A673 (cell line): ENCODE data around the gene ACRV1. TPM values are rescaled to one million over a fixed set of nuclear protein-coding genes. Genes with fewer than 3 reads are reported as not detected.

ENCODE experiments used
- BruUV-seq: library from RNA; stranded (reverse); fragments of 400-500 nt; replicated peaks from 2 replicates; lab custom pipeline; 2021; lab: Mats Ljungman, UMichigan
- CTCF ChIA-PET: fragments of 300-600 bp; sonication (Branson Sonifier 250); formaldehyde crosslinking; loops from one replicate; lab custom pipeline; 2022; ENCODE audit warnings: antibody characterized with exemption; lab: Charles Lee
- POLR2A ChIA-PET: fragments of 300-600 bp; sonication (Branson Sonifier 250); formaldehyde crosslinking; loops from one replicate; lab custom pipeline; 2022; ENCODE audit warnings: antibody characterized with exemption; ENCODE audit not compliant: low non-redundant PET; lab: Charles Lee
- DNase-seq: peaks from one replicate; pipeline ENCODE4 v3.0.0-alpha.2; 2015; ENCODE audit warnings: low spot score
- H3K27ac ChIP-seq: fragments of 200-600 bp; sonication (generic); 2 replicates; pipeline ENCODE4 v1.5.1; 2016; ENCODE audit warnings: mixed run types, low read depth, mild to moderate bottlenecking, mixed read lengths, antibody characterized with exemption, low read length; ENCODE audit not compliant: poor library complexity, severe bottlenecking
- H3K27me3 ChIP-seq: fragments of 200-600 bp; sonication (generic); replicated peaks from 2 replicates; pipeline ENCODE4 v1.6.1; 2017; ENCODE audit warnings: mixed run types, low read depth, mild to moderate bottlenecking, mixed read lengths, antibody characterized with exemption, low read length; ENCODE audit not compliant: insufficient read depth, poor library complexity
- H3K36me3 ChIP-seq: fragments of 200-600 bp; sonication (generic); 2 replicates; pipeline ENCODE4 v1.6.1; 2016; ENCODE audit warnings: mixed run types, mild to moderate bottlenecking, mixed read lengths, antibody characterized with exemption, low read length; ENCODE audit not compliant: insufficient read depth, poor library complexity, severe bottlenecking
- H3K4me1 ChIP-seq: fragments of 200-600 bp; sonication (generic); 2 replicates; pipeline ENCODE4 v1.6.1; 2017; ENCODE audit warnings: mixed run types, mild to moderate bottlenecking, mixed read lengths, antibody characterized with exemption, low read length; ENCODE audit not compliant: insufficient read depth, poor library complexity, severe bottlenecking
- H3K4me3 ChIP-seq: fragments of 200-600 bp; sonication (generic); 2 replicates; pipeline ENCODE4 v1.5.1; 2016; ENCODE audit warnings: low read depth, mixed run types, mild to moderate bottlenecking, mixed read lengths, low read length; ENCODE audit not compliant: poor library complexity, severe bottlenecking
- H3K9me3 ChIP-seq: fragments of 200-600 bp; sonication (generic); 2 replicates; pipeline ENCODE4 v1.6.1; 2016; ENCODE audit warnings: mixed run types, low read depth, mild to moderate bottlenecking, mixed read lengths, antibody characterized with exemption, low read length; ENCODE audit not compliant: poor library complexity, severe bottlenecking
- CTCF ChIP-seq: fragments of 300-800, 200-600 bp; sonication (generic); conservative IDR thresholded peaks from 2 replicates; pipeline ENCODE4 v1.5.1; 2017; ENCODE audit warnings: low read depth, mild to moderate bottlenecking, antibody characterized with exemption, low read length, moderate library complexity, mixed read lengths
- EZH2 ChIP-seq: fragments of 200-600 bp; sonication (generic); IDR thresholded peaks from 2 replicates; pipeline ENCODE4 v1.6.1; 2017; ENCODE audit warnings: borderline replicate concordance, low read depth, mild to moderate bottlenecking, mixed read lengths, antibody characterized with exemption, low read length; ENCODE audit not compliant: poor library complexity, severe bottlenecking
- intact Hi-C: fragments of 100-400 bp; cut with micrococcal nuclease; formaldehyde crosslinking; loops from one replicate; pipeline ENCODE4 v1.10.0; 2022; ENCODE audit not compliant: unreplicated experiment
- total RNA-seq: library from RNA; stranded (reverse); gene quantifications from 2 replicates; pipeline ENCODE4 v1.2.3, GENCODE V29; 2021

The ACRV1 gene
- total RNA-seq, 1 experiment from 2014 or later, result not detected

GRCh38 chr11:125624756-125625213, 55.9 kb downstream of the ACRV1 start, which contains the start of gene CHEK1:
Gene CHEK1, plus strand, starts transcription at chr11:125625163. Its CDS starts 1,606 bp downstream, at chr11:125626769.
- no TSS peak for BruUV-seq
- H3K4me1 ChIP-seq, result peaks cover 19% of the 10 kb centered on the region
- DNase-seq, result no peak
- no peaks in the 10 kb centered on the region for H3K27me3 ChIP-seq
- TF ChIP-seq CTCF (no peak), EZH2 (no peak)
- peak within 1 kb of the TSS; percentile 59 for H3K4me3 ChIP-seq
- POLR2A ChIA-PET, result no interaction called here
- peak within 1 kb of the TSS; percentile 90 for H3K27ac ChIP-seq
- H3K36me3 ChIP-seq, result peaks cover 47% of the 10 kb centered on the region
- CTCF ChIA-PET, result no interaction called here
- H3K9me3 ChIP-seq, result no peaks in the 10 kb centered on the region
- intact Hi-C loops, result loop anchor here (1.0 kb wide), 1 partner anchor 32 kb away; the partner anchor contains the start of gene STT3A

- Histone ChIP-seq H3K27me3 (no peaks in the 10 kb centered on the region), H3K4me1 (peaks cover 18% of the 10 kb centered on the region), H3K9me3 (no peaks in the 10 kb centered on the region), H3K36me3 (peaks cover 48% of the 10 kb centered on the region), H3K4me3 (no peak overlapping the region), H3K27ac (peak overlapping the region; percentile 8)
- no TSS peak for BruUV-seq
- intact Hi-C loops, result no loop called here
- ChIA-PET POLR2A (no interaction called here), CTCF (no interaction called here)
- DNase-seq, result no peak
- TF ChIP-seq EZH2 (no peak), CTCF (no peak)
Observed at GRCh38 chr11:125623064-125623463, 57.6 kb downstream of the ACRV1 start.

DNA sequence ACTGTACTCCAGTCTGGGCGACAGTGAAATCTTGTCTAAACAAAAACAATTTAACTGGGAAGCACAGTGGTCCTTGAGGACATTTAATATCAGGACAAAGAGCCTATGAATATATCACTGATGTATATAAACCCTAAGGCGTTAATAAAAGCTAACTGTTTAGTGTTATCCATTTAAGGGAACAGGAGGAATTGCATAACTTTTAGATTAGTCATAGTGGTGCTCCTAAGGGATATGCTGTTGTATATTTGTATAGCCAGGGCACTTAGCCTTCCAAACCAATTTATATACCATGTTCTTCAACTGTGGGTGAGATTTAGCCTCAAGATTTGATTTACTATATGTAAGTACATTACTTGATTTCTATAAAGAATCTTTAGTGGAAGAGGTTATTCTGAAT, 58.7 kb downstream of the ACRV1 start:
- Histone ChIP-seq H3K27me3 (no peaks in the 10 kb centered on the region), H3K9me3 (no peaks in the 10 kb centered on the region), H3K36me3 (peaks cover 56% of the 10 kb centered on the region), H3K27ac (no peak overlapping the region), H3K4me3 (no peak overlapping the region), H3K4me1 (peaks cover 7% of the 10 kb centered on the region)
- BruUV-seq, result no TSS peak
- ChIA-PET CTCF (no interaction called here), POLR2A (no interaction called here)
- TF ChIP-seq CTCF (no peak), EZH2 (no peak)
- DNase-seq, result peak; percentile 28
- intact Hi-C loops, result no loop called here

Other genes with a start within 250 kb of the ACRV1 start
- 2.5 TPM in 2 replicates for gene FEZ1, start 184.6 kb downstream of the ACRV1 start, total RNA-seq
- 147 and 161 TPM in 2 replicates for gene EI24, start 111.4 kb downstream of the ACRV1 start, total RNA-seq
- gene STT3A, start 88.0 kb downstream of the ACRV1 start, total RNA-seq, result 240 and 278 TPM in 2 replicates
- 135 and 146 TPM in 2 replicates for gene CHEK1, start 55.7 kb downstream of the ACRV1 start, total RNA-seq
- not detected in 2 replicates for gene PATE1, start 65.4 kb upstream of the ACRV1 start, total RNA-seq
- gene PATE2, start 98.0 kb upstream of the ACRV1 start, total RNA-seq, result not detected in 2 replicates
- gene PATE3, start 107.3 kb upstream of the ACRV1 start, total RNA-seq, result not detected in 2 replicates
- gene PATE4, start 152.5 kb upstream of the ACRV1 start, total RNA-seq, result not detected in 2 replicates
- 16.3 and 18.8 TPM in 2 replicates for gene HYLS1, start 206.8 kb upstream of the ACRV1 start, total RNA-seq
- 18.7 and 20.9 TPM in 2 replicates for gene PUS3, start 222.4 kb upstream of the ACRV1 start, total RNA-seq
- gene DDX25, start 223.7 kb upstream of the ACRV1 start, total RNA-seq, result 0.39 and 0.55 TPM in 2 replicates